ENCODE results near the gene PLPPR1.

The PLPPR1 gene

GRCh38 chr9:101130054-101130453 is 101.5 kb downstream of the PLPPR1 start:
- TF ChIP-seq POLR2A (IDR thresholded peaks at IDR 0.05; ENCODE audit: low read depth, low read length) (no peak), POLR2AphosphoS5 (IDR thresholded peaks at IDR 0.05; ENCODE audit: low read depth, low read length) (no peak), TAF1 (IDR thresholded peaks at IDR 0.05; ENCODE audit: borderline replicate concordance, low read depth, low read length) (no peak)
- no peak for DNase-seq (ENCODE audit: insufficient read length)
- no peak for FAIRE-seq

GRCh38 chr9:101131326-101131725 is 102.8 kb downstream of the PLPPR1 start:
- FAIRE-seq, result no peak
- DNase-seq (ENCODE audit: insufficient read length), result no peak

GRCh38 chr9:101132801-101133200 is 104.3 kb downstream of the PLPPR1 start:
- FAIRE-seq (no peak), DNase-seq (ENCODE audit: insufficient read length) (no peak)
- no peak for TF ChIP-seq POLR2AphosphoS5 (IDR thresholded peaks at IDR 0.05; ENCODE audit: low read depth, low read length)
- TF ChIP-seq TAF1 (IDR thresholded peaks at IDR 0.05; ENCODE audit: borderline replicate concordance, low read depth, low read length), result no peak
- no peak for TF ChIP-seq POLR2A (IDR thresholded peaks at IDR 0.05; ENCODE audit: low read depth, low read length)

More at GRCh38 chr9:101131326-101131725, 102.8 kb downstream of the PLPPR1 start:
- TF ChIP-seq TAF1 (IDR thresholded peaks at IDR 0.05; ENCODE audit: borderline replicate concordance, low read depth, low read length) (no peak), POLR2A (IDR thresholded peaks at IDR 0.05; ENCODE audit: low read depth, low read length) (no peak), POLR2AphosphoS5 (IDR thresholded peaks at IDR 0.05; ENCODE audit: low read depth, low read length) (no peak)

- DNase-seq (ENCODE audit: insufficient read length), result no peak
- no peak for FAIRE-seq
- TF ChIP-seq POLR2A (IDR thresholded peaks at IDR 0.05; ENCODE audit: low read depth, low read length), result no peak
- TF ChIP-seq TAF1 (IDR thresholded peaks at IDR 0.05; ENCODE audit: borderline replicate concordance, low read depth, low read length), result no peak
- TF ChIP-seq POLR2AphosphoS5 (IDR thresholded peaks at IDR 0.05; ENCODE audit: low read depth, low read length), result no peak
These were observed 110.0 kb downstream of the PLPPR1 start for GRCh38 chr9:101138509-101138908.

- FAIRE-seq (no peak), DNase-seq (ENCODE audit: insufficient read length) (no peak)
- TF ChIP-seq POLR2A (IDR thresholded peaks at IDR 0.05; ENCODE audit: low read depth, low read length) (no peak), TAF1 (IDR thresholded peaks at IDR 0.05; ENCODE audit: borderline replicate concordance, low read depth, low read length) (no peak), POLR2AphosphoS5 (IDR thresholded peaks at IDR 0.05; ENCODE audit: low read depth, low read length) (no peak)
These were observed 110.6 kb downstream of the PLPPR1 start for GRCh38 chr9:101139082-101139481.

GRCh38 chr9:101140764-101141163 is 112.2 kb downstream of the PLPPR1 start:
- no peak for TF ChIP-seq POLR2AphosphoS5 (IDR thresholded peaks at IDR 0.05; ENCODE audit: low read depth, low read length)
- TF ChIP-seq TAF1 (IDR thresholded peaks at IDR 0.05; ENCODE audit: borderline replicate concordance, low read depth, low read length), result no peak
- TF ChIP-seq POLR2A (IDR thresholded peaks at IDR 0.05; ENCODE audit: low read depth, low read length), result no peak
- FAIRE-seq (no peak), DNase-seq (ENCODE audit: insufficient read length) (no peak)

DNA sequence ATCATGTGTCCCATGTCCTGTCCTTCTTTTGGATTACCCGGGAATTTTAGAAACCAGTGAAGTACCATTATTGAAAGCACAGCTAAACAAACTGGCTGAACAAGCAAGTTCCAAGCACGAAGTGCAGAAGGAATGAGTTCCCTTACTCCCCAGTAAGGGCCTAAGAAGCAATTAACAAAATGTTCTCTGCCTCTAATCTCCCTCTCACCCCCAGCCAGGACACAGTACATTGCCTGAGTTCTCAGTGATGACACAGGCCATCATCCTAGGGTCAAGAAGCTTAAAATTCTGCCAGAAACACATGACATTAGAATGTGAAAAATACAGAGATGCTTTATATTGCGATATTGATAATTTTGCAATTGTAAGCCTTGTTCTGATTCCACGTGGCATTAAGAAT is 118.0 kb downstream of the PLPPR1 start:
- TF ChIP-seq POLR2AphosphoS5 (IDR thresholded peaks at IDR 0.05; ENCODE audit: low read depth, low read length) (no peak), POLR2A (IDR thresholded peaks at IDR 0.05; ENCODE audit: low read depth, low read length) (no peak), TAF1 (IDR thresholded peaks at IDR 0.05; ENCODE audit: borderline replicate concordance, low read depth, low read length) (no peak)
- FAIRE-seq, result no peak
- DNase-seq (ENCODE audit: insufficient read length), result no peak

- TF ChIP-seq POLR2AphosphoS5 (IDR thresholded peaks at IDR 0.05; ENCODE audit: low read depth, low read length) (no peak), POLR2A (IDR thresholded peaks at IDR 0.05; ENCODE audit: low read depth, low read length) (no peak), TAF1 (IDR thresholded peaks at IDR 0.05; ENCODE audit: borderline replicate concordance, low read depth, low read length) (no peak)
- FAIRE-seq (no peak), DNase-seq (ENCODE audit: insufficient read length) (no peak)
These were observed 119.8 kb downstream of the PLPPR1 start for GRCh38 chr9:101148344-101148743.

GRCh38 chr9:101158361-101158760 is 129.8 kb downstream of the PLPPR1 start:
- no peak for FAIRE-seq
- TF ChIP-seq POLR2A (IDR thresholded peaks at IDR 0.05; ENCODE audit: low read depth, low read length) (no peak), TAF1 (IDR thresholded peaks at IDR 0.05; ENCODE audit: borderline replicate concordance, low read depth, low read length) (no peak), POLR2AphosphoS5 (IDR thresholded peaks at IDR 0.05; ENCODE audit: low read depth, low read length) (no peak)
- no peak for DNase-seq (ENCODE audit: insufficient read length)

- no peak for TF ChIP-seq POLR2A (IDR thresholded peaks at IDR 0.05; ENCODE audit: low read depth, low read length)
- TF ChIP-seq TAF1 (IDR thresholded peaks at IDR 0.05; ENCODE audit: borderline replicate concordance, low read depth, low read length), result no peak
- no peak for TF ChIP-seq POLR2AphosphoS5 (IDR thresholded peaks at IDR 0.05; ENCODE audit: low read depth, low read length)
- DNase-seq (ENCODE audit: insufficient read length) (no peak), FAIRE-seq (no peak)
These were observed 133.7 kb downstream of the PLPPR1 start for GRCh38 chr9:101162231-101162630.

- DNase-seq (ENCODE audit: insufficient read length) (no peak), FAIRE-seq (no peak)
- TF ChIP-seq POLR2AphosphoS5 (IDR thresholded peaks at IDR 0.05; ENCODE audit: low read depth, low read length), result no peak
- TF ChIP-seq TAF1 (IDR thresholded peaks at IDR 0.05; ENCODE audit: borderline replicate concordance, low read depth, low read length), result no peak
These were observed 136.6 kb downstream of the PLPPR1 start for GRCh38 chr9:101165131-101165530.

GRCh38 chr9:101167490-101168134 is 139.1 kb downstream of the PLPPR1 start:
- FAIRE-seq (no peak), DNase-seq (ENCODE audit: insufficient read length) (no peak)
- TF ChIP-seq TAF1 (IDR thresholded peaks at IDR 0.05; ENCODE audit: borderline replicate concordance, low read depth, low read length) (no peak), POLR2AphosphoS5 (IDR thresholded peaks at IDR 0.05; ENCODE audit: low read depth, low read length) (no peak), POLR2A (IDR thresholded peaks at IDR 0.05; ENCODE audit: low read depth, low read length) (no peak)
